Endodermal cell (in vitro differentiated cells): Measurements from ENCODE around the gene EFCAB10. TPM values are rescaled to one million over a fixed set of nuclear protein-coding genes. Genes with fewer than 3 reads are reported as not detected.
"Not testable (repeated sequence)": the region's sequence is repeated elsewhere in the genome, so short reads cannot be mapped to it uniquely, and the experiment has no call there.

Experiments
- DNase-seq: peaks from one replicate; pipeline ENCODE4 v3.0.0-alpha.2; 2017
- H3K27ac ChIP-seq: 2 replicates; pipeline ENCODE4 v1.5.1; 2013; ENCODE audit warnings: mild to moderate bottlenecking, low read depth, low read length, moderate library complexity
- H3K27me3 ChIP-seq: 2 replicates; pipeline ENCODE4 v1.6.1; 2013; ENCODE audit warnings: mild to moderate bottlenecking, low read length, moderate library complexity; ENCODE audit not compliant: insufficient read depth, control insufficient read depth, poor library complexity, severe bottlenecking
- H3K36me3 ChIP-seq: 2 replicates; pipeline ENCODE4 v1.7.0; 2013; ENCODE audit warnings: mild to moderate bottlenecking, low read length, moderate library complexity; ENCODE audit not compliant: control insufficient read depth, insufficient read depth
- H3K4me1 ChIP-seq: one replicate; pipeline ENCODE4 v1.7.0; 2013; ENCODE audit warnings: low read length; ENCODE audit not compliant: control insufficient read depth, insufficient read depth
- H3K4me3 ChIP-seq: 2 replicates; pipeline ENCODE4 v1.5.1; 2013; ENCODE audit warnings: mild to moderate bottlenecking, low read length, moderate library complexity
- H3K9ac ChIP-seq: 2 replicates; pipeline ENCODE4 v1.6.1; 2013; ENCODE audit warnings: mild to moderate bottlenecking, low read length, moderate library complexity; ENCODE audit not compliant: poor library complexity, severe bottlenecking; ENCODE audit errors: extremely low read depth
- H3K9me3 ChIP-seq: 2 replicates; pipeline ENCODE4 v1.6.1; 2013; ENCODE audit warnings: mild to moderate bottlenecking, low read length, moderate library complexity; ENCODE audit not compliant: control insufficient read depth
- H3K27ac Mint-ChIP-seq: 2 replicates; pipeline ENCODE4 v1.8.0; 2020; ENCODE audit warnings: mixed read lengths
- H3K27me3 Mint-ChIP-seq: 2 replicates; pipeline ENCODE4 v1.8.0; 2021; ENCODE audit warnings: mild to moderate bottlenecking, mixed read lengths; ENCODE audit not compliant: insufficient read depth
- H3K36me3 Mint-ChIP-seq: 2 replicates; pipeline ENCODE4 v1.8.0; 2020; ENCODE audit warnings: low read depth, mixed read lengths
- H3K4me1 Mint-ChIP-seq: 2 replicates; pipeline ENCODE4 v1.8.0; 2020; ENCODE audit warnings: mixed read lengths
- H3K4me3 Mint-ChIP-seq: 2 replicates; pipeline ENCODE4 v1.8.0; 2020; ENCODE audit warnings: mild to moderate bottlenecking, moderate library complexity, mixed read lengths
- H3K9me3 Mint-ChIP-seq: 2 replicates; pipeline ENCODE4 v1.8.0; 2020; ENCODE audit warnings: mild to moderate bottlenecking, mixed read lengths
- CTCF ChIP-seq: fragments of 200-600 bp; sonication (generic); conservative IDR thresholded peaks from 2 replicates; pipeline ENCODE4 v1.5.0; 2021; ENCODE audit warnings: antibody characterized with exemption, mild to moderate bottlenecking
- WGBS, 2 experiments: methylation state at CpG; one replicate each; pipeline versions ENCODE4 v1.1.5 to v1.1.7; 2013; ENCODE audit warnings: missing lambda C conversion rate in 2 of 2, mixed read lengths in 1 of 2; ENCODE audit not compliant: insufficient coverage in 1 of 2, insufficient read length in 1 of 2; 5-methylcytosine and 5-hydroxymethylcytosine counted together
- total RNA-seq, 2 donors: library from RNA; stranded (reverse); fragmentation: NEBNext Ultra II Directional in 1 of 2; extraction: Animal tissue kit (Norgen Biotek cat#: 25700) in 1 of 2; gene quantifications; 2 replicates in 1 of 2; 3 replicates in 1 of 2; pipeline ENCODE4 v1.2.1, GENCODE V29; 2021

The EFCAB10 gene
- total RNA-seq, 2 donors from 2014 or later: 0.68 to 0.89 TPM

GRCh38 chr7:105530126-105530525 lies 51.2 kb downstream of the EFCAB10 start:
- Histone ChIP-seq H3K36me3 (peaks cover 5% of the 10 kb centered on the region), H3K9me3 (peaks cover 3% of the 10 kb centered on the region), H3K9ac (no peak overlapping the region), H3K27me3 (no peaks in the 10 kb centered on the region), H3K27ac (no peak overlapping the region), H3K4me3 (no peak overlapping the region), H3K4me1 (no peaks in the 10 kb centered on the region)
- TF ChIP-seq CTCF: no peak
- H3K27ac Mint-ChIP-seq: no peak overlapping the region
- H3K4me3 Mint-ChIP-seq: no peak overlapping the region
- DNase-seq: no peak
- H3K9me3 Mint-ChIP-seq: peaks cover 4% of the 10 kb centered on the region
- H3K27me3 Mint-ChIP-seq: no peaks in the 10 kb centered on the region
- WGBS, 2 experiments: 95 to 96% methylated on average over 5 to 10 of the region's 10 CpGs
- no peaks in the 10 kb centered on the region for H3K36me3 Mint-ChIP-seq
- peaks cover 13% of the 10 kb centered on the region for H3K4me1 Mint-ChIP-seq

- 99% methylated on average over 4 of the region's 5 CpGs; no CpG with 5 or more reads in 1 of the 2 experiments for WGBS, 2 experiments
- not testable (repeated sequence) for H3K9me3 Mint-ChIP-seq, H3K27me3 Mint-ChIP-seq, DNase-seq, H3K4me3 Mint-ChIP-seq, H3K36me3 ChIP-seq, H3K4me1 Mint-ChIP-seq, H3K4me3 ChIP-seq, H3K27ac ChIP-seq, H3K36me3 Mint-ChIP-seq, H3K27me3 ChIP-seq, H3K4me1 ChIP-seq, H3K9me3 ChIP-seq, H3K27ac Mint-ChIP-seq, H3K9ac ChIP-seq
Measured at GRCh38 chr7:105527737-105528136, 53.6 kb downstream of the EFCAB10 start.

- no peak overlapping the region for H3K4me3 Mint-ChIP-seq
- H3K36me3 Mint-ChIP-seq: peaks cover under 1% of the 10 kb centered on the region
- no peaks in the 10 kb centered on the region for H3K27me3 ChIP-seq
- peaks cover 9% of the 10 kb centered on the region for H3K9me3 Mint-ChIP-seq
- H3K27ac ChIP-seq: no peak overlapping the region
- peaks cover 7% of the 10 kb centered on the region for H3K9me3 ChIP-seq
- no peak overlapping the region for H3K9ac ChIP-seq
- H3K4me3 ChIP-seq: no peak overlapping the region
- 93% methylated on average over 2 to 4 of the region's 4 CpGs for WGBS, 2 experiments
- TF ChIP-seq CTCF: no peak
- no peaks in the 10 kb centered on the region for H3K27me3 Mint-ChIP-seq
- no peaks in the 10 kb centered on the region for H3K4me1 ChIP-seq
- H3K36me3 ChIP-seq: peaks cover under 1% of the 10 kb centered on the region
- H3K4me1 Mint-ChIP-seq: peaks cover 3% of the 10 kb centered on the region
- H3K27ac Mint-ChIP-seq: no peak overlapping the region
- no peak for DNase-seq
Measured at GRCh38 chr7:105524840-105525239, 56.5 kb downstream of the EFCAB10 start.

GRCh38 chr7:105524423-105524822 lies 56.9 kb downstream of the EFCAB10 start:
- not testable (repeated sequence) for H3K27me3 ChIP-seq, H3K36me3 Mint-ChIP-seq, H3K9ac ChIP-seq, H3K9me3 ChIP-seq, H3K36me3 ChIP-seq, H3K9me3 Mint-ChIP-seq, H3K4me3 ChIP-seq, H3K27ac ChIP-seq, H3K4me1 Mint-ChIP-seq, DNase-seq, H3K27ac Mint-ChIP-seq, H3K4me1 ChIP-seq, H3K4me3 Mint-ChIP-seq, H3K27me3 Mint-ChIP-seq
- 88 to 95% methylated on average over 4 to 10 of the region's 11 CpGs for WGBS, 2 experiments
